H4 (cell line): ENCODE measurements around the gene CTNNA1. TPM values are rescaled to one million over a fixed set of nuclear protein-coding genes. Genes with fewer than 3 reads are reported as not detected.

ENCODE experiments used
- DNase-seq: peaks from one replicate; pipeline ENCODE4 v3.0.0-alpha.2; 2015; ENCODE audit warnings: low spot score
- total RNA-seq: library from RNA; depleted of rRNA; stranded (reverse); fragments of >200 nt; shearing (Covaris generic); gene quantifications from 2 replicates; pipeline ENCODE4 v1.2.3, GENCODE V29; 2014

The CTNNA1 gene
- total RNA-seq, 1 experiment from 2014 or later: 228 TPM

GRCh38 chr5:138930371-138931097 is 177.3 kb downstream of the CTNNA1 start:
- no peak for DNase-seq

GRCh38 chr5:138932171-138932810 is 179.1 kb downstream of the CTNNA1 start:
- peak; percentile 9 for DNase-seq

GRCh38 chr5:138933522-138934290 is 180.5 kb downstream of the CTNNA1 start:
- DNase-seq: no peak

GRCh38 chr5:138934971-138935370 is 181.7 kb downstream of the CTNNA1 start:
- no peak for DNase-seq

GRCh38 chr5:138935466-138935865 is 182.2 kb downstream of the CTNNA1 start:
- DNase-seq: no peak

GRCh38 chr5:138936225-138936967 is 183.2 kb downstream of the CTNNA1 start:
- peak; percentile 2 for DNase-seq

GRCh38 chr5:138936968-138937345 is 183.7 kb downstream of the CTNNA1 start:
- DNase-seq: no peak

- DNase-seq: no peak
Observed at GRCh38 chr5:138937392-138938387, 184.5 kb downstream of the CTNNA1 start.

GRCh38 chr5:138938526-138938925 is 185.3 kb downstream of the CTNNA1 start:
- no peak for DNase-seq

- DNase-seq: no peak
Observed at GRCh38 chr5:138942066-138942465, 188.8 kb downstream of the CTNNA1 start.

GRCh38 chr5:138942861-138943260 is 189.6 kb downstream of the CTNNA1 start:
- DNase-seq: no peak

- DNase-seq: no peak
Observed at GRCh38 chr5:138943599-138944173, 190.5 kb downstream of the CTNNA1 start.

GRCh38 chr5:138944527-138945322 is 191.5 kb downstream of the CTNNA1 start:
- DNase-seq: peak; percentile 50

GRCh38 chr5:138945421-138946240 is 192.4 kb downstream of the CTNNA1 start:
- DNase-seq: no peak

GRCh38 chr5:138946241-138946623 is 193.0 kb downstream of the CTNNA1 start:
- DNase-seq: no peak

GRCh38 chr5:138946831-138947560 is 193.8 kb downstream of the CTNNA1 start:
- no peak for DNase-seq

GRCh38 chr5:138947780-138948179 is 194.6 kb downstream of the CTNNA1 start:
- no peak for DNase-seq
